NCI-H2171 treated with DMSO at 0.1 percent for 48 hours (cell line): ENCODE data around the gene ABHD16A.

Source experiments
- DNase-seq: peaks from one replicate; lab custom pipeline; 2025; lab: John Stamatoyannopoulos, UW

ABHD16A gene

GRCh38 chr6:31689249-31690110 lies 13.6 kb downstream of the ABHD16A start:
- no peak for DNase-seq

DNA sequence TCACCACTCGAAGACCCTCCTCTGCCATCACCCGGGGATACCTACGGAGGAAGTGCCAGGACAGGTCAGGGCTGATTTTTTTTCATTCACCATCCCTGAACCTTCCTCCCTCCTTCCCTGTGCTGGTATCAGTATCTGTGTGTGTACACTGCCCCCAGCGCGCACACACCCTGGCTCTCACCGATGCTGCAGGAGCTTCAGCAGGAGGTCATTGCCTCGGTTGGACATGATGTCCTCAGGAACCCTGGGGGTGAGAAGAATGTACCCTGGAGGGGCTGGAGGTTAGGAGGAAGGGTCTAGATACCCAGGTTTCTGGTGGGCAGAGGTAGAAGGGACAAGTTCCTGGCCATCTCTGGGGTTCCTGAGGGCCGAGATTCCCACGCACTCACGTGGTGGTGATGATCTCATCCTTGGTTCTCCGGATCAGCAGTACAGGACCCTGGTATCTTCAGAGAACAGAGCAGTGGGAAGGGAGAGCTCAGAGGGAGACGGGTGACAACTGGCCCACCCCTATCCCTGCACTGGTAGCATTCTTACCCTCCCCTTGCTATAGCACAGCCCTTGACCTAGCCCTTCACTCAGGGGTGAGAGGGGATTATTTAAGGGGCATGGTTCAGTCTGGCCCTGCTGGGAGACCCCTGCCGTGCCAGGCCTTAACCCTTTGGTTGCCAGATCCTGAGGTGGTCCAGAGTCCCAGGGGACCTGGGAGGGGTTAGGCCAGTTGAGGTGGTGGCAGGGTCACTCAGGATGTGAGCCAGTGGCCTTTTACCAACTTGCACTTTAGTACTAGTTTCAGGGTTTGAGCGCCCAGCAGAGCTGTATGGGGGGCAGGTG lies 15.0 kb downstream of the ABHD16A start:
- no peak for DNase-seq

- DNase-seq: no peak
Observed at GRCh38 chr6:31687321-31687720, 15.8 kb downstream of the ABHD16A start.

DNA sequence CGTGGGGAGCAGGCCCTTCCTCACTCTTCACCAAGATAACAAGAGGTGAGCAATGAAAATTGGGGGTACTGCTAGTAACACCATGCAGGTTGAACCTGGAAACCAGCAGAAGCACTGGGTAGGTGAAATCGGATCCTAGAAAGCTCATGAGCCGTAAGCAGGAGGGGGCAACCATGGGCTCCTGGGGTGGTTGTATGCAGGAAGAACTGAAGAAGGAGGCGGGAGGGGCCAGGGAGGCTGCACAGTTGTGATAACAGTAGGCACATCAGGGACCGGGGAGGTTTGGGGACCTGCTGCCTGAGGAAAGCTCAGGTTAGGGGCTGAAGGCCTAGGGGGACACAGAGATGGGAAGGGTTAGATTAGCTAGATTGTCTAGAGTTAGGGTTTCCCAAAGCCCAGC lies 16.6 kb downstream of the ABHD16A start:
- no peak for DNase-seq

DNA sequence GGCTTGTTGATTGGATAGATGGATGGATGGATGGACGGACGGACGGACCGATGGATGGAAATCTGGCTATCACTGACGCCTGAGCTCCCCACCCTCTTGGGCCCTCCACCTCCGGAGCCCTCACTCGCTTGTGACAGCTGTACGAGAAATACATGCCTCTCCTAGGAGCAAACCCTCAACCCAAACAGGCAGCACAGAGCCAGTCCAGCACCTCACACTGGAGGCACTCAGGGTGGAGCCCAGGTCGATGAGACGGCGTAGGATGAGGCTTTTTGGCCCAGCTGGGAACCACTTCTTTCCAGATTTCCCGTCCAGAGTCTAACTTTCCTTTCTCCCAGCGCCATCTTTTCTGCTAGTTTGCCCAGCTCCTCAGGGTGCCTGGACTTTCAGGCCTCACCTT lies 19.5 kb downstream of the ABHD16A start:
- no peak for DNase-seq

- DNase-seq: peak; percentile 43
Observed at GRCh38 chr6:31681135-31681671, 21.9 kb downstream of the ABHD16A start.

DNA sequence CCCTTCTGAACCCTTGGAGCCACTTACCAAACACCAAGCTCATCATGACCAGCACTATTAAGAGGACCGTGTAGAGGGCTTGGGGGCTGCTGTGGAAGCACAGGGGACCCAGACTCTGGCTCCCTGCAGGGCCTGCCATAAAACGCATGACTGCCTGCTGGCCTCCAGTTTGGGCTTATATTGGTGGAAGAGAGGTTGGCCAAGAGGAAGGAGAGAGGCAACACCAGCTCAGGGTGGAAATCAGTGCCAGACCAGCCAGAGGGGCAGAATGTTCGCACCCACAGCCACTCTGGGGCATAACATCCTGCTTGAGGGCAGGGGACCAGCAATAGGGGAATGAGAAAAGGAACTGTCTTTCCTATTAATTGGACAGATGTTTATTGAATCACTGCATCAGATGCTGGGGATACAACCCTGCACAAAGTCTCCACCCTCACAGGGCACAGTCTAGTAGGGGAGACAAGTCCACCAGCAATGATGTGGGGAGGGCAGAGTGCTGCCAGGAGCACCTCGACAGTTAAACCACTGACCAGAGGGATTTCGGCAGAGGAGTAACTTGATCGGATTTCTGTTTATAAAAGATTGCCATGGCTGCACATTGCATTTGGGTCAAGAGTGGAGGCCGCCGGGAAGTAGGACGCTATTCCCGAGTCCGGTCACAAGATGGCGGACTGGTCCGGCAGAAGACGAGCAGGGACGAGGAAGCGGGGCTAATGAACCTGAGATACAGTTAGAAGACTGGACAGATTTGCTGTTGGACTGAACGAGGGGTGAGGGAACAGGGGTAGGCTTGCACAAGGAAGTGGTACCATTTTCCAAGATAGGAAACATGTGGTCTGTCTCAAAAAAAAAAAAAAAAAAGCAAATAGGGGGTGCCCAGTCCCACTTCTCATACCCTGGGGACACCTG lies 22.6 kb downstream of the ABHD16A start, which contains the start of gene LY6G5C:
Gene LY6G5C (minus strand): TSS at position 842 of the 909 bp plus-strand sequence. CDS start 694 bp downstream, at position 148.
- peak; percentile 82 for DNase-seq

GRCh38 chr6:31677955-31678354 lies 25.2 kb downstream of the ABHD16A start:
- DNase-seq: no peak

DNA sequence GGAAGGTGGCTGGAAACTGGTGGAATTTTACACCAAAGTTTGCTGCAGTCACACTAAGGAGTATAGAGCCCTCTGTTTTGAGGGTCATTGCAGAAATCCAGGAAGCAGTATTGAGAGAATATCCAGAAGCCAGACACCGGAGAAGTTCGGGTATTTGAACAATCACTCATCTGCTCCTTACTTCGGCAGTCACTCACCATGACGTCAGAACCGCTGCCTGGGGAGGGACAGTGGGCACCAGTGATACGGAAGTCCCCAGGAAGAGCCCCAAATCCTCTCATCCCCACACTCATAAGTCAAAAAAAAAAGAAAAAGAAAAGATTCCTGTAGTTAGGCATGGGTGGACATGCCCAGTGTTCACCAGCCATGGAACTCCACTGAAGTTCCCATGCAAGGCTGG lies 26.2 kb downstream of the ABHD16A start:
- DNase-seq: no peak

- no peak for DNase-seq
Observed at GRCh38 chr6:31676322-31676903, 26.7 kb downstream of the ABHD16A start.

- no peak for DNase-seq
Observed at GRCh38 chr6:31669676-31670075, 33.4 kb downstream of the ABHD16A start, which contains the start of gene LY6G5B. Gene LY6G5B (plus strand): TSS chr6:31669976. CDS start chr6:31670951, 975 bp downstream.

DNA sequence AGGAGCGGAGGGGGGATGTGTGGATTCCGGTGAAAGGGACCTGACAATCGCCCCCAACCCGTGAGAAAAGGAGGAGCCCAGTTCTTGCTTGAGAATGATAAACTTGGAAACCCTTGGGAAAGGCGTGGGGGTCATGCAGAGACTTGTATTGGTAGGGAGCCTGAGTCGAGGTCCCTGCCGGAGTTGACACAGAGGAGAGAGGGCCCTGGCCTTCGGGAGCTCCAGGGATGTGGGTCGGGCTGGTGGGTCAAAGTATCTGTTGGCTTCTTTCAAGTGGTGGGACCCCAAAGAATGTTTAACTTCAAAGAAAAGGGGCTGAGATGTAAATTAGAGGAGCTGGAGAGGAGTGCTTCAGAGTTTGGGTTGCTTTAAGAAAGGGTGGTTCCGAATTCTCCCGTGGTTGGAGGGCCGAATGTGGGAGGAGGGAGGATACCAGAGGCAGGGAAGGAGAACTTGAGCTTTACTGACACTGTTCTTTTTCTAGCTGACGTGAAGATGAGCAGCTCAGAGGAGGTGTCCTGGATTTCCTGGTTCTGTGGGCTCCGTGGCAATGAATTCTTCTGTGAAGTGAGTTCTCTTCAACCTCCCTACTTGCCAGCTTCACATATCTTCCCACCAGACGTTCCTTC lies 36.7 kb downstream of the ABHD16A start:
- no peak for DNase-seq

- peak; percentile 99 for DNase-seq
Observed at GRCh38 chr6:31665501-31666336, 37.4 kb downstream of the ABHD16A start, which contains the start of gene CSNK2B. Gene CSNK2B (plus strand): TSS chr6:31666080. CDS start chr6:31666832, 752 bp downstream.

- peak; percentile 96 for DNase-seq
Observed at GRCh38 chr6:31664790-31665500, 38.2 kb downstream of the ABHD16A start, which contains the start of gene GPANK1. Gene GPANK1 (minus strand): TSS chr6:31664997. CDS start chr6:31664478, 519 bp downstream.

- no peak for DNase-seq
Observed at GRCh38 chr6:31663961-31664789, 38.9 kb downstream of the ABHD16A start.

- DNase-seq: no peak
Observed at GRCh38 chr6:31663126-31663960, 39.8 kb downstream of the ABHD16A start.
